NCI-H2227 treated with DMSO at 0.1 percent for 48 hours (cell line): ENCODE data around the gene CBFA2T2.
A peak's percentile ranks its signal among the peaks of the same experiment; 100 is the strongest.
"Not testable (repeated sequence)": the region's sequence is repeated elsewhere in the genome, so short reads cannot be mapped to it uniquely, and the experiment has no call there.

ENCODE experiments used
- DNase-seq: peaks from one replicate; lab custom pipeline; 2025; lab: John Stamatoyannopoulos, UW

Gene CBFA2T2

GRCh38 chr20:33506576-33506975, 16.7 kb downstream of the CBFA2T2 start:
- DNase-seq, result no peak

GRCh38 chr20:33507461-33507860, 17.6 kb downstream of the CBFA2T2 start:
- DNase-seq, result no peak

GRCh38 chr20:33508015-33508414, 18.1 kb downstream of the CBFA2T2 start:
- not testable (repeated sequence) for DNase-seq

- not testable (repeated sequence) for DNase-seq
These were observed 19.2 kb downstream of the CBFA2T2 start for GRCh38 chr20:33509057-33509456.

- not testable (repeated sequence) for DNase-seq
These were observed 22.0 kb downstream of the CBFA2T2 start for GRCh38 chr20:33511876-33512275.

GRCh38 chr20:33515569-33516216, 25.8 kb downstream of the CBFA2T2 start:
- no peak for DNase-seq

GRCh38 chr20:33516882-33517281, 27.0 kb downstream of the CBFA2T2 start:
- DNase-seq, result no peak

- DNase-seq, result no peak
These were observed 28.2 kb downstream of the CBFA2T2 start for GRCh38 chr20:33518071-33518470.

- no peak for DNase-seq
These were observed 31.6 kb downstream of the CBFA2T2 start for GRCh38 chr20:33521461-33521860.

GRCh38 chr20:33522256-33522820, 32.4 kb downstream of the CBFA2T2 start:
- no peak for DNase-seq

GRCh38 chr20:33524261-33524660, 34.4 kb downstream of the CBFA2T2 start:
- no peak for DNase-seq

- no peak for DNase-seq
These were observed 36.9 kb downstream of the CBFA2T2 start for GRCh38 chr20:33526769-33527168.

GRCh38 chr20:33531047-33531877, 41.4 kb downstream of the CBFA2T2 start:
- peak; percentile 30 for DNase-seq

GRCh38 chr20:33531885-33532284, 42.0 kb downstream of the CBFA2T2 start:
- no peak for DNase-seq

GRCh38 chr20:33532753-33533459, 43.0 kb downstream of the CBFA2T2 start:
- no peak for DNase-seq

GRCh38 chr20:33535717-33536116, 45.8 kb downstream of the CBFA2T2 start:
- DNase-seq, result not testable (repeated sequence)

GRCh38 chr20:33537608-33538007, 47.7 kb downstream of the CBFA2T2 start:
- DNase-seq, result no peak

- DNase-seq, result no peak
These were observed 49.2 kb downstream of the CBFA2T2 start for GRCh38 chr20:33539129-33539528.

GRCh38 chr20:33540427-33540826, 50.5 kb downstream of the CBFA2T2 start:
- no peak for DNase-seq

- DNase-seq, result no peak
These were observed 51.2 kb downstream of the CBFA2T2 start for GRCh38 chr20:33541074-33541473.

GRCh38 chr20:33541797-33542196, 51.9 kb downstream of the CBFA2T2 start:
- DNase-seq, result no peak

GRCh38 chr20:33545763-33546162, 55.9 kb downstream of the CBFA2T2 start:
- no peak for DNase-seq
